KOPT-K1 (cell line): ENCODE results near the gene HSFX3.
"Not testable (repeated sequence)": the region's sequence is repeated elsewhere in the genome, so short reads cannot be mapped to it uniquely, and the experiment has no call there.

Experiments used
- H3K27ac ChIP-seq: fragments of 200-600 bp; sonication (generic); 2 replicates; pipeline ENCODE4 v1.5.1; 2016; ENCODE audit warnings: antibody characterized with exemption, mild to moderate bottlenecking, low read depth, low read length; ENCODE audit not compliant: poor library complexity, severe bottlenecking
- H3K36me3 ChIP-seq: fragments of 200-600 bp; sonication (generic); 2 replicates; pipeline ENCODE4 v1.5.1; 2017; ENCODE audit warnings: antibody characterized with exemption, mild to moderate bottlenecking, low read length, moderate library complexity; ENCODE audit not compliant: insufficient read depth
- H3K9me3 ChIP-seq: fragments of 200-600 bp; sonication (generic); 2 replicates; pipeline ENCODE4 v1.5.1; 2017; ENCODE audit warnings: antibody characterized with exemption, low read length, mild to moderate bottlenecking; ENCODE audit not compliant: insufficient read depth, poor library complexity, severe bottlenecking

The HSFX3 gene, protein sequence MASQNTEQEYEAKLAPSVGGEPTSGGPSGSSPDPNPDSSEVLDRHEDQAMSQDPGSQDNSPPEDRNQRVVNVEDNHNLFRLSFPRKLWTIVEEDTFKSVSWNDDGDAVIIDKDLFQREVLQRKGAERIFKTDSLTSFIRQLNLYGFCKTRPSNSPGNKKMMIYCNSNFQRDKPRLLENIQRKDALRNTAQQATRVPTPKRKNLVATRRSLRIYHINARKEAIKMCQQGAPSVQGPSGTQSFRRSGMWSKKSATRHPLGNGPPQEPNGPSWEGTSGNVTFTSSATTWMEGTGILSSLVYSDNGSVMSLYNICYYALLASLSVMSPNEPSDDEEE

DNA sequence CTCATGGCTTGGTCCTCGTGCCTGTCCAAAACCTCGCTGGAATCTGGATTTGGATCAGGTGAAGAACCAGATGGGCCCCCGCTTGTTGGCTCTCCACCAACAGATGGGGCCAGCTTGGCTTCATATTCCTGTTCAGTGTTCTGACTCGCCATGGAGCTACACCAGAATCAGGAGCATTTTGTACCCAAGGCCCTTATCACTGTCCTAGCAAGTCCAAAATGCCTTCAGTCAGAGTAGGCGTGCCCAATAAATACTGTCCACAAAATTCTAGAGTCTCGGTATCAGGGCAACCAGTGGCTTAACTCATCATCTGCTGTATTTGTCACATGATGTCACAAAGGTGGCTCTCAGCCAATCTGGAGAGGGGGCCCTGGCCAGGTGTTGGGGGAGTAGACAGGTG lies at the start of gene HSFX3:
Gene HSFX3 (minus strand): TSS at position 224 of the 400 bp plus-strand sequence. CDS start 72 bp downstream, at position 152.
- not testable (repeated sequence) for H3K9me3 ChIP-seq, H3K36me3 ChIP-seq, H3K27ac ChIP-seq

DNA sequence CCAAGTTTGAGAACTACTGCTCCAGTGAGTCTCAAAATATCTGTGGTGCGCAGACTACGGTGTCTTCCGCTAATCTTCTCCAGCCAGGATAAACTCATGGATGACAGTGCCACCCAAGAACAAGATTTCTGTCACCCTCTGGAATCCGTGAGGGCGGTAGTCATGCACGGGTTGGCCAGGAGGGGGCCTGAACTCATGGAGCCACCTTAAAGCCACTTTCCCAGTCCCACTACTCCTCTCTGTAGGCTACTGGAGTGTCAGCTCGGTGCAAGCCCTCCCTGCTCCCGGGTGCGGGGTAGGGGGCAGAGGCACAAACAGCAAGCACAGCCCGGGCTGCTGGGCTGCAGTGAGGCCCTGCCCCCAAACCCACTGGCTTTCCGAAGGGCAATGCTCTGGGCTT lies 48.9 kb upstream of the HSFX3 start:
- H3K9me3 ChIP-seq, H3K27ac ChIP-seq, H3K36me3 ChIP-seq: not testable (repeated sequence)

DNA sequence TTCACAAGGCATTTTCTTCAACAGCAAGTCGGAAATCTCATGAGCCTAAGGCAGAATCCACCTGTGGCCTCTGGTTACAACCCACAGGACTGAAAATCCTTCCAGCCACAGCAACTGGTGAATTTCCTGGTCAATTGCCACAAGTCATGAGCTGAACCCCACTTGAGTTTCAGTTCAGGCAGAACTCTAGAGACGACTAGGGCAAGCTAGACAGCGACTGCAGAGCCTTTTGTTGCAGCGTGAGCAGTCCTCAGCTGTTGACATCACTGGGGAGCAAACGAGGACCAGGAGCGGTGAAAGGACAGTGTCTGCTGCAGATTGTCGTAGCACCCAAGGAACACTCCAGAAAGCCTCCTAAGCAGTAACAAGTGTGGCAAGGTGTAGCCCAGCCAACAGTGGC lies 46.2 kb upstream of the HSFX3 start:
- H3K36me3 ChIP-seq, H3K27ac ChIP-seq, H3K9me3 ChIP-seq: not testable (repeated sequence)

DNA sequence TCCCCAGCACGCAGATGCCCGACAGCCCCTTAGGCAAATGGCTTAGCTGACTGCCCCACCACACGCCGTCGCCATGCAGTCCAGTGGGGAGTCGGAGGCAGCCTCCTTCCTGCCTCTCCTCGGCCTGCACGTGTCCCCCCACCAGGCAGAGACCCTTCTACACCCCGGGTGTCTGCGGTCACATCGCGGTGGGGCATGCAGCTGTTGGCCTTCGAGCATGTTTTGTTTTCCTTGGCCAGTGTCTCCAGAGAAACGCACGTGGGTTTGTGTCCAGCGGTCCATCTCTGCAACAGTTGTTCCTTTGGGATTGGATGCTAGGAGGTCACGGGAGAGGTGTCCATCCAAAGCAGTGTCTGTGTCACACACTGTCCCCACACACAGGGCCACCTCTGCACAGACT lies 45.5 kb upstream of the HSFX3 start, which contains the start of gene HSFX2:
Gene HSFX2 (minus strand): TSS at position 101 of the 400 bp plus-strand sequence. CDS start 614 bp downstream, outside the sequence.
- H3K9me3 ChIP-seq, H3K36me3 ChIP-seq, H3K27ac ChIP-seq: not testable (repeated sequence)

DNA sequence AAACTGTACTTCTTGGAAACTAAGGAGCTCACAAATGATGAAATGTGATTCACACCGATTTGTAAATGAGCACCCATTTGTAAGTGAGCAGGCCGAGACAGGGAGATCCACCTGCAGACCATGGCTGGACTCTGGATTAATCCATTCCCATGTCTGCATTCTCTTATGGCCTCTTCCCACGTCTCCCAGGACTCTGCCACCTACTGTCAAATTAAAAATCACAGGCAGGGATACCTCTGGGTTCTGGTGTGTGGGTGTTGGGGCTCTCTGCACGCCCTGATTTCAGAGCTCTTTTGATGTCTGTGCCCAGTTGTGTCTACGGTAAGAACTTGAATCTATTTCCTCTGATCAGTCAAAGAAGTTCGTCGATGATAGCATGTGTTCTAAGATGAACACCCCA lies 41.3 kb upstream of the HSFX3 start:
- not testable (repeated sequence) for H3K27ac ChIP-seq, H3K36me3 ChIP-seq, H3K9me3 ChIP-seq

DNA sequence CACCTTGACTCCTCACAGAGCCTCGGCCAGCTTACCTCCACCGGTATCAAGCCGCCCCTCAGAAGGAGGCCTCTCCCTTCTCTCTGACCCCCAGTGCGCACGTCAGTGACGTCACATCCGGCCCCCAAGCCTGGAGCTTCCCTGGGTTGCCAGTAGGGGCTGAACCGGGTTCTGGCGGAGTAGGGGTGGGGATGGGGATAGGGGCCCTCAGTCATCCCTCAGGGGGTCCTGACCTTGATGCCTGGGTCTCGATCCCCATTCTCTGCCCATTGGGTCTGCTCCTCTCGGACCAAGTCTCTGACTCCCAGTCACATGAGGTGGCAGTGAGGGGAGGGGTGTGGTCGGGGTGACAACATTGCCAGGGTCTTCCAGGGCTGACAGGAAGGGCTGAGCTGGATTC lies 37.6 kb upstream of the HSFX3 start, which contains the start of gene MAGEA9B:
Gene MAGEA9B (minus strand): TSS at position 101 of the 400 bp plus-strand sequence. CDS start 4,280 bp downstream, outside the sequence.
- not testable (repeated sequence) for H3K9me3 ChIP-seq, H3K27ac ChIP-seq, H3K36me3 ChIP-seq

DNA sequence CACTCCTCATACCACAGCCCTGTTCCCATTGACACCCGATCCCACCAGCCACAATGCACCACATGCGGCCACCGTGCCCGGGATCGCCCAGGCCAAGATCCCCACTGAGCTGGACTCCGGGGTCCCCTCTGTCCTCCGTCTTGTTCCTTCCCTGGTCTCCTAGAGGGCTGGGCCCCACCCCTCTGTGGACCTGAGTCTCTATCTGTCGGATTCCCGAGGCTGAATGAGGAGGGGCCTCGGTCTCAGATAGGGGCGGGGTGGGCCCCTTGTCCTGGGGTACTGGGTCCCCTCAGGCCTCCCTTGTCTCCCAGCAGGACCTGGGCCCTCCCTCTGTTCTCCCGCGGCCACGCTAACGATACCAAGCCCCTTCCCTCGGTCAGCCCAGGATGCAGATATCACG lies 35.9 kb upstream of the HSFX3 start:
- H3K27ac ChIP-seq, H3K36me3 ChIP-seq, H3K9me3 ChIP-seq: not testable (repeated sequence)

DNA sequence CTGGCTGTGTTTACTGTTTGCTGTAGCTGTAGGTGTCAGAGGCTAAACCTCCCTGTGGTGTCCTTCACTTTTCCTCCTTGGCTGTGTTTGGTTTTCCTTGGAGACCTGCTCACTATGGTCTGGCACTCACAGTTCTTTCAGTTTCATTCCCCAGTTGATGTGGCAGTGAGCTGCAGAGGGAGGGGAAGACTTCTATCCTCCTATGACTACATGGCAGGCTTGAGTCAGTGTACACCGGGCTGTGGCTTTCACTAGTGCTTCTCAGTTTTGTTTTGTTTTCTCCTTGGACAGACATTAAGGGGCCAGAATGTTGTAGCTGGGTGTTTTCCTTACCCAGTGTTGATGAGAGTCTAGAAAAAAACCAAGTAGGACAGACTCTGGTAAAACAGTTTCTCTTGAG lies 23.7 kb upstream of the HSFX3 start:
- not testable (repeated sequence) for H3K36me3 ChIP-seq, H3K27ac ChIP-seq, H3K9me3 ChIP-seq

DNA sequence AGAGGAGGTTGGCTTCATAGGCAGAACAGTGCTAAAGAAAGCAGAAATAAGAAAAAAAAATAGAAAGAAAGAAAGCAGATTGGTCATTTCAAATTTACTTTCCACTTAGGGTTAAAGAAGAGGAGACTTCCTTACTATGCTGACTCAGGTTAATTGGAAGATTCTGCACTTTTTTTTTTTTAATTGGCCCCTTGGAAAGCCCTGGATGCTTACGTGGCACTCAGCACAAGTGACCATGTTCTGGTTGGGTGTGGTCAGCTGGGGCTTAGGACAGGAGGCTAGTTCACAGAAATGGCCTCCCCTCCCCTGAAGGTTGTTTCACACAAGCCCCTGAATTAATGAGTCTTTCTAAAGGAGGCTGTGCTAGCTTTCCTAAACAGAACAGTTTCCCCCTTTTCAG lies 23.0 kb upstream of the HSFX3 start:
- Histone ChIP-seq H3K36me3 (no peaks in the 10 kb centered on the region), H3K9me3 (no peaks in the 10 kb centered on the region), H3K27ac (no peak overlapping the region)

DNA sequence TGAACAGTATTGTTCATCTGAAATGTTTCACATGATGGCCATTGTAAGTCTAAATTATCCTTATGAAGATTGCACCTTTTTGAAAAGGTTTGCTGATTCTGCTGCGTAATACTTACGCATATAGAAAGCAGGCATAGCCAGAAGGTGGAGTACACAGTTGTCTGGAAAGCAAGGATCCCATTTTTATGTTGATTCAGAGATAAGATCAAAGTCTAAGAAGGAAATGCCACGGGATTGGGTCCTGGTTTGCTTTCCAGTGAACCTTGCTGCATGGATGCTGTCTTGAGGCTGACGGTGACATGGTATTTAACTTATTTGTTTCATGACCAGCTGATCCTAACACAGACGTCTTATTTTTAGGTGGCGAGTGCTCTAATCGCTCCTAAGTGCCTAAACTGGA lies 22.0 kb upstream of the HSFX3 start:
- H3K36me3 ChIP-seq, result no peaks in the 10 kb centered on the region
- H3K27ac ChIP-seq, result no peak overlapping the region
- no peaks in the 10 kb centered on the region for H3K9me3 ChIP-seq

DNA sequence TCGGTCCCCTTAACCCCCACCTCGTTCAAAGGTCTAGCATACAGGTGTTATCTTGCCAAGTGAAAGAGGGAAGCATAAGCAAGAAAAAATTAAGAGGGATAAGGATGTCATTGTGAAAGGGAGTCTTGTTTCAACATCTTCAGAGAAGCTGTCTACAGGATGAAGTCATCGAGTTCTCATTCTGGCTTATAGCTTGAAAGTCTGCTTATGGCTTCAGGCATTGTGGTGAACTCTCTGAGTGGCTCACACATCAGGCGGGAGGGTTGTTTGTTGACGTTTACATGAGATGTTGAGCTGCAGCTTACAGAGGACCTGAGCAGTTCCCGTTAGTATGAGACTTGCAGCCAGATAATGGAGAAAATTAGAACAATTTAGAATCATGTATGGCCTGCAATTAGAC lies 20.9 kb upstream of the HSFX3 start:
- no peak overlapping the region for H3K27ac ChIP-seq
- H3K36me3 ChIP-seq, result no peaks in the 10 kb centered on the region
- no peaks in the 10 kb centered on the region for H3K9me3 ChIP-seq

DNA sequence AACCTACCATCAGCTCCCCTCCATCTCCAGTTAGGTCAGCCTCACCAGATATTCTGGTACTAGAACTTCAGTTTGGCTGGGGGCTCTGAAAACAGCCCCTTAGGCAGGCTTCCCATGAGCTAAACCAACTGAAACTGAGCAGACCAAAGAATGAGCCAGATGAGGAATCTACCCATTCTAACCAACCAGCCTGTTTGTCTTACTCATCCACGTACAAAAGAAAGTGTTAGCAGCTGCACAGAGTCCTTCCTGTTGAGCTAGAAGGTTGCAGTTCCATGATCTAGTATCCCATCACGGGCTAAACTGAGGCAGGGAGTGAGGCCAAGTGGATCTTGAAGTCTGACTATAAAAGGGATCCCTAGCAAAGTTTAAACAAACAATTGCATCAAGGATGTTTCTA lies 20.0 kb upstream of the HSFX3 start:
- Histone ChIP-seq H3K9me3 (no peaks in the 10 kb centered on the region), H3K36me3 (no peaks in the 10 kb centered on the region), H3K27ac (no peak overlapping the region)

DNA sequence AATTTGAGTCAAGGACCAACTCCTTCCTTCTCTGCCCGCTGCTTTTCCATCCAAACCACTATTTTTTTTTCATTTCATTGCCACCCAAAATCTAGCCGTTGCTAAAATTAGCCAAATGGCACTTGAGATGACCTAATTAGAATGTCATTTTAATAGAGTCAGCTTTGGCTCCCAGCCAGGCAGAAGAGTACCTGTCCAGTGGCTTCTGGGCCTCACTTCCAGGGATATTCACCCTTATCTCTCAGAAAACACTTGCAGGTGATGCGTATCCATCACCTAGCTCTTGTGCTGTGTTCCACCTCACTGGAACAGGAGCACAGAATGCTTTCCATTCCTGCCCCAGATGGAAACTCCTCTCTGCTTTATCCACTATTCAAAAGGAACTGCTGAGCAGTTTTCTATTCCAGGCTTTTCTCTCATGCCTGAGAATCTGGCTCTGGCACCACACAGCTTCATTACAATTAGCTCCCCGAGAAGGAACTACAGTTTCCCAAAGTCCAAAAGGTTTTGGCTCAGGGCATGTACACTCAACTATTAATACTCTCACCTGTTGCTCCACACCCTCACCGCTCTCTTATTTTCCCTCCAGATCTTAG lies 19.1 kb upstream of the HSFX3 start:
- Histone ChIP-seq H3K9me3 (no peaks in the 10 kb centered on the region), H3K27ac (no peak overlapping the region), H3K36me3 (no peaks in the 10 kb centered on the region)

DNA sequence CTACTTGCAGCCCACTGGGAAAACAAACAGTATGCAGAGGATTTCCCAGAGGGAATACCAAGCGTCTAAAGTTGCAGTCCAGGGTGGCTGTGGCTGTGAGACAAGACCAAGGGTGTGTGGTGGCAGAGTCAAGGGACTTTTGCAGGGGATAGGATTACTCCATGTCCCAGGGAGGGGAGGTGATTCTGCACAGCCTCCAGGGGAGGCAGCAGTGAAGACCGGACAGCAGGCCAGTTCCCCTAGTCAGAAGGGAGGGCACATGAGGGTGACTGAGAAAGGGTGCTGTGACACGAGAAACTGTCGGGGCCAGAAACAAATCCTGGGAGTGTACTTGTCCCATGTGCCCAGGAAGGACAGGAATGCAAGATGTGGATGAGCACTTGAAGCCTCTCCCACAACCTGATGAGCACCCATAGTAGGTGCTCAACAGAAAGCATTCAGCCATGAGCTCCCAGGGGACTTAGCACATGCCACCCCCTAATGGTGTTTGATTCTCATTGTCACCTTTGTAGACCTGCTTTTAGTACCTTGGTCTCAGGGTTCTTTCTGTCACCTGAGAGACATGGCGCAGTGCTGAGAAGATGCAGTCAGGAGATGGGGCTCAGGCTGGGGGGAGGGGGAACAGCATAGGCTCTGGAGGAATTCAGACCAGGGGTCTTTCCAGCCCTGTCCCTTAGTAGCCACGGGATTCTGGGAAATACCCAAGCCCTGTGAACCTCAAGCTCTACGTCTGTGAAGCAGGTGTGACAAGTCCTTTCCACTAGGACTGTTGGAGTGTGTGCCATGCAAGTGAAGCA lies 18.1 kb upstream of the HSFX3 start:
- Histone ChIP-seq H3K9me3 (no peaks in the 10 kb centered on the region), H3K36me3 (no peaks in the 10 kb centered on the region), H3K27ac (no peak overlapping the region)

DNA sequence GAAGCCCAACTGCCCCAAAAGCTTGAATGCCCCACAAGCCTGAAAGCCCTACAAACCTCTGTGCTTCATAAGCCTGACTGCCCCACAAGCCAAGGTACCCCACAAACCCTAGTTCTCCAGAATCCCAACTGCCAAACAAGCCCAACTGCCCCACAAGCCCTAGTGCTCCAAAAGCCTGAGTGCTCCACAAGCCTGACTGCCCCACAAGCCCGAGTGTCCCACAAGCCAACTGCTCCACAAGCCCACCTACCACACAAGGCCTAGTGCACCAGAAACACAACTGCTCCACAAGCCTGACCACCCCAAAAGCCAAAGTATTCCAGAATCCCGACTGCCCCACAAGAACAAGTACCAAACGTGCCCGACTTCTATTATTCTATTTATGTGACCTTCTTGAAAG lies 13.6 kb upstream of the HSFX3 start:
- H3K27ac ChIP-seq, result no peak overlapping the region
- H3K9me3 ChIP-seq, result no peaks in the 10 kb centered on the region
- no peaks in the 10 kb centered on the region for H3K36me3 ChIP-seq
